CD4-positive, alpha-beta T cell treated with Interleukin-17A for 1 hour (primary cell): ENCODE measurements around the gene PNPLA2.

Source experiments
- DNase-seq: peaks from one replicate; pipeline ENCODE4 v3.0.0-alpha.2; 2020

Gene PNPLA2

DNA sequence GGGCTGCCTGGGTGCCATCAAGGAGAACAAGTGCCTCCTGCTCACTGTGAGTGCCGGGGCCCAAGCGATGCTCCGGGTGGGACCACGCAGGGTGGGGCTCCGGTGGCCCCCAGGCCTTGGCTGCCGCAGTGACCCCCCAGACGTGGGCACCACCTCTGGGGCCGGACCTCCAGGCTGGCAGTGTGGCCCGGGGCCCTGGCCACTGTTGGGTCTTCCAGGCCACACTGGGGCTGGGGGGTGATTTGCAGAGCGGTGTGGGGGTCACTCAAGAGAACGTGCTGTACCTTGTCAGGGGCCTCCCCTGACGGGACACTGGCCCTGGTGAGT, 43.9 kb downstream of the PNPLA2 start:
- DNase-seq: no peak

DNA sequence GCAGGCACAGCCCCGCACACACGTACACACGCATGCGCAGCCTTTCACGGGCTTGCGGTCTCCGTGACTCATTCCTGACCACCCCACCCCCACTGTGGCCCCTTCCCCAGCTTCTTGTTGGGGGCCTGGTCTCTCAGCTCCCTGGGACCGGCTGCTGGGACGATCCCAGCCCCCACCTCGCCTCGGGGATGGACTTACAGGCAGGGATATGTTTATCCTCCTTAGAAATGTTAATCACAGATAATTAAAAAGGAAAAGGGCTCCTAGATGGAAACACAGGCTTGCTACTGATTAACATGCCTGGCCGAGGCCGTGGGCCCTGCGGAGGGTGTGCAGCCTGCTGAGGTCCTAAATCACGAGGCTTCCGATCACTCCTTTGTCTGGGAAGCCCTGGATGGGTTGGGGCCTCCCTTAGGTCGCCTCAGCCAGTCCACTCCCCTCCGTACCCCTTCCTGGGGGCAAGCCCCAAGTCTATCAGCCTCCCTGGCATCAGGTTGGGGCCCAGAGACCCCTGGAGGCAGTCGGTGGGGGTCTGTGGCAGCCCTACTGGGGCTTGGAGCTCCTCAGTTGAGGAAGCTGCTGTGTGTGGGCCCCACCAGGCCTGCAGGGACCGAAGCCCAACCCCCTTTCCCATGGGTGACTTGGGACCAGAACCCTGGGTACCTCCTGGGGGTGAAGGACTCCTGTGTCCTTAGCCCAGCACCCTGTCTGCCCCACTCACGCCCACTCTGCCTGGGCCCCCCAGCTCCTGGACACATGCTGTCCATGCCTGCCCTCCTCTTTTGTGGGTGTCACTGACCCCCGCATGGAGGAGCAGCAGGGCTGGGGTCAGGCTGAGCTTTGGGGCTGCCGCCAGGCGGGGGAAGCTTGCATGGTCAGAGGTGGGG, 44.6 kb downstream of the PNPLA2 start:
- DNase-seq: no peak

DNA sequence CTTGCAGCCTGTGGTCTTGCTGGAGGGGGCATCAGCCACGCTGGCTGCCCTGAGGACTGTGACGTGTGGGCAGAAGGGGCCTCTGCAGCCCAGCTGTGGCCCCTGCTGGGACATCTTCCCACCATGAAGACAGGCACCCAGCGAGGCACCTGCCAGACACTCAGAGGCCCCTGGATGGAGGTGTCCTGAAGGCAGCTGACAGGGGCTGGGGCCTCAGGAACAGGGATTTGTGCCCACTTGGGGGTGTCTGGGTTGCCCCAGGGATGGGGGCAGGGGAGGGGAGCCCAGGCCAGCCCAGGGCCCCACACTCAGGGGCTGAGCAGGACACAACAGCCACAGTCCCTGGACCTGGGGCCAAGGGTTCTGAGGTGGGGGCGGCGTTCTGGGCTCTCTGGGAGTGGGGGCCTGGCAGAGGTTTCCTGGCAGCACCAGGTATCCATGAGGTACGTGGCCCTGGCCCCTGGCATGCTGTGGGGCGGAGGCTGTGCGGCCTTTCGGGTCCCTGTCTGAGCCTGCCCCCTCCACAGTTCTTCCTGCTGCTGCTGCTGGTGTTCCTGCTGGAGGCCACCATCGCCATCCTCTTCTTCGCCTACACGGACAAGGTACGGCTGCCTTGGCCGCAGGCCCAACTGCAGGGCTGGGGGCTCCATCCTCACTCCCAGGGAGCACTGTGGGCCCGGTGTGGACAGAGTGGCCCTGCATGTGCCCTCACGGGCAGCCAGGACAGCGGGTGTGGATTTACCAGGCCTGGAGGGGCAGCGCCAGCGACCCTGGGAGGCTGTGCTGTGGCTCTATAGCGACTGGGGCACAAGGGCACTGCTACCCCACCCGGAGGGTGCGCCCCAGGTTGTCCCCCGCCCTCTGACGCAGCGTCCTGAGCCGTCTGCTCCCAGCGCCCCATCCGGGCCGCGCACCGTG, 45.5 kb downstream of the PNPLA2 start:
- no peak for DNase-seq

DNA sequence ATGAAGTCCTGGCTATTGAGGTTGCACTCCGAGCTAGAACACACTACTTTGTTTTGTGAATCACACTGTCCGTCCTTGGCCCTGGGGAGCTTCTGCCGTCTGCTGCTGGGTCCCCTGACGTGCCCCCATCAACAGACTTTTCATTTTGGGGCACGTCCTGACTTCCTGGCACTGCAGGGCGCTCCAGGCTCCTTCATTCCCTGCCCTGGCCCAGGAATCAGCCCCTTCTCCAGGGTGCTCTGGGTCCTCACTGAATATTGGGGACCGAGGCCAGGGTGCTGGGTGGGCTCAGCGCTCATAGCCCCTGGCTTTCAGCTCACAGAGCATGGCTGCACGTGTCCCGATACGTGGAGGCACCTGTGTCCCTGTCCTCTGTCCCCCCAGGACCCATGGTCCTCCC, 46.2 kb downstream of the PNPLA2 start:
- DNase-seq: no peak

DNA sequence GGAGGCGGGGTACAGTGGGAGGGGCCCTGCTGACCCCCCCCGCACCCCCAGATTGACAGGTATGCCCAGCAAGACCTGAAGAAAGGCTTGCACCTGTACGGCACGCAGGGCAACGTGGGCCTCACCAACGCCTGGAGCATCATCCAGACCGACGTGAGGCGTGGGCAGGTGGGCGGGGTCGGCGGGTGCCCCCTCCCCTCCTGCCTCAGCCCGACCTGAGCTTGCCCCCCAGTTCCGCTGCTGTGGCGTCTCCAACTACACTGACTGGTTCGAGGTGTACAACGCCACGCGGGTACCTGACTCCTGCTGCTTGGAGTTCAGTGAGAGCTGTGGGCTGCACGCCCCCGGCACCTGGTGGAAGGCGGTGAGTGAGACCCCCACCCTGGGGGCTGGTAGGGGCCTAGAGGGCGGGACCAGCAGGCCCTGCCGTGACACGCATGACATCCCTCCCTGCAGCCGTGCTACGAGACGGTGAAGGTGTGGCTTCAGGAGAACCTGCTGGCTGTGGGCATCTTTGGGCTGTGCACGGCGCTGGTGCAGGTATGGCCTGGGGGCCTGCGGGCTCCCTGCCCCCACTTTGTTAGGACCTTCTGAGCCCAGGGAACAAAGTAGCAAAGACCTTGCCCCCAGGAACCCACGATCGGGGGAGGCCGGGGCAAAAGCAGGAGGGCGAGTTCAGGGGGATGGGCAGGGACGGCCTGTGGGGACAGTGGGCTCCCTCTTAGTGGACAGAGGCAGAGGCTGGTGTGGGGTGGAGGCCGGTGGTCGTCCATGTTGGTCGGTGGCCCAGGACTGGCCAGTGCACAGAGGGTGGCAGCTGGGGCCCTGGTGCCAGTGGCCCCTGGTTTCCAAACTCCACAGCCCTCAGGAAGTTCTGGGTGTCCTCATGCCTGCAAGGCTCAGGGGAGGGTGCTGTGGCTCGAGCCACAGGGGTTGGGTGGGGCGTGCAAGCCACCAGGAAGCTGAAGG, 47.0 kb downstream of the PNPLA2 start:
- DNase-seq: no peak

DNA sequence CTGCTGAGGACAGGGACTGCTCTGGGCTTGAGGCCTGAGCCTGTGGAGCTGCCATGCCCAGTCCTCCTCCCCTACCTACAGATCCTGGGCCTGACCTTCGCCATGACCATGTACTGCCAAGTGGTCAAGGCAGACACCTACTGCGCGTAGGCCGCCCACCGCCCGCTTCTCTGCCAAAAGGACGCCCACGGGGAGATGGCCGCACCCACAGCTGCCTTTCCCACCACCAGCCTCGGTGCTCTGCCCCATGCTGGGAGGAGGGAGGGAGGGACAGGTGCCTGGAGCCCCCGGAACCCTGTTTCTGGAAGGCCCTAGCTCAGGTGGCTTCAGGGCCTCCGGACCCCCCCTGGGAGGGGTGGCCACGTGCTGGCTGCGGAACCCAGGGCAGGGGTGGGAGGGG, 47.8 kb downstream of the PNPLA2 start:
- DNase-seq: no peak

DNA sequence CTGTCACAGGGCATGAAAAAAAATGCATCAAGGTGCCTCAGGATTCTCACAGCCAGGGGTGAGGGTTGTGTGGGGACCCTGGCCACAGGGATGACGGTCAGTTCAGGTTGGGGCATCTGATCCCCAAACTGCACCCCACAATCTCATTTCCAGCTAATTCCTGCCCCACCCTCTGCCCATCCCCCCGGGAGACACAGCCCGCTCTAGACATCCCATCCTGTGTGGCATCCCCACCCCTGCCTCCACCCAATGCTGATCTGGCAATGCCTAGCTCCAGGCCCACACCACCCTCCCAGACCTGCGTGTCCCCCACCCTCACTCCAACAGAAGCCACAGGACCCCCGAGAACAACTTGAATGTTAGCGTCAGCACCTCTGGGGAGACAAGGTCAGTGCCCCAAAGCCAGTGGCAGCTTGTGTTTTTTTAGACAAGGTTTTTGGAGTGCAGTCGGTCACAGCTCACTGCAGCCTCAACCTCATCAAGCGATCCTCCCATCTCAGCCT, 49.2 kb downstream of the PNPLA2 start:
- DNase-seq: no peak

DNA sequence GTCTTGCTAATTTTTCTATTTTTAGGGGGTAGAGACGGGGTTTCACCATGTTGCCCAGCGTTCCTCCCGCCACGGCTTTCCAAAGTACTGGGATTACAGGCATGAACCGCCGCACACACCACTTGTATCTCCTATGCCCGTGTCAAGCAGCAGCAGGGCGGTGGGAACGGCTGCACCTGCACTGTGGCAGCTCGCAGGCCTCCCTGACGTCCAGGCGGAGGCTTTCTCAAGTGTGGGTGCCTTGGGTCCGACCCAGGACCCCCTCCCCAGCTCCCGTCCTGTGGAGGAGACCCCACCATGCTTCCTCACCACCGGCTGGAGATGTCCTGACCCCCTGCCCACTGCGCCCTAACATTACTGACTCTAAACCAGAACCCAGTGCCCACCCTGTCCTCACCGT, 49.7 kb downstream of the PNPLA2 start:
- no peak for DNase-seq

DNA sequence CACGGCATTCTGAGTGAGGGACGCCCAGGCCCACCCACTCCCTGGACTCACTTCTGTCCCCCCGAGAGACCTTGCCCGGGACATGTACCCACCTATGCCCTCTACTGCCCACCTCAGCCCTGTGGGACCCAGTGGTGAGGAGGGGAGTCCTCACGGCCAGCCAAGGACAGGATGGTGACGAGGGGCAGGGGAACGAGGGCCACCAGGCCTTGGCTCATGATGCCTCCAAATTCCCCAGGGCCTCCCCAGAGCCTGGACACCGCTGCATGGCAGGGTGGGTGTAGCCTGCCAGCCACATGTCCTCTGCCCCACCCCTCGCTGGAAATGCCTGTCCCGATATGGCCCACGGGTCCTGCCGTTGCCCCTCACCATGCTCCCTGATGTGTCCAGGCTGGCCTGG, 50.1 kb downstream of the PNPLA2 start:
- DNase-seq: no peak

DNA sequence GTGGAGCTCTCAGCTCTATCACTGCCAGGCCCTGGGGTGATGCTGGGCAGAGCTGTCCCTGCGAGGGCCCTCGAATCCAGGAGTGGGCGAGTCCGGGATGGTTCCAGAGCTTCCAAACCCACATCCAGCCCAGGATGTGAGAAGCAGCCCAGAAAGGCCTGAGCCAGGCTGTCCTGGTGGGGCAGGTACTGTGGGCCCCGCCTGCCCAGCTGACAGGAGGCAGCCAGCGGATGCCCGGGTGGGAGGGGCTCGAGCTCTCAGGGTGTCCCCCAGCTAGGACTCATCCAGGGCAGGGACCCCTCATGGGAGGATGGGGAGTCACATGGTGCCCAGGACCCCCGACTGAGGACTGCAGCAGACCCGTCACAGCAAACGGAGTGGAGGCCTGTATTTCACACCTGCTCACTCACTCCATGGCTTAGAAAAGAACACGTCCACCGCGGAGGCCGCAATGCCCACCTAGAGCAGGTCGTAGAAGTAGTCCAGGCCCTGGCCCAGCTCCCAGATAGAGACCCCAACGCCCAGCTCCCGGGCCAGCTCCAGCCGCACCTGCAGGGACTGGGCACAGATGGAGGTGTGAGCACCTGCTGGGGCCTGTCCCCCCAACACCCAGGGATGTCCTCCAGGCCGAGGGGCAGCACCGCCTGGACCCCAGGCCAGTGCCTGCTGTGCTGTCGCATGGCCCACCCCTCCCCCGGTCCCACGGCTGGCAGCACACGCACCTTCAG, 50.8 kb downstream of the PNPLA2 start:
- DNase-seq: no peak

DNA sequence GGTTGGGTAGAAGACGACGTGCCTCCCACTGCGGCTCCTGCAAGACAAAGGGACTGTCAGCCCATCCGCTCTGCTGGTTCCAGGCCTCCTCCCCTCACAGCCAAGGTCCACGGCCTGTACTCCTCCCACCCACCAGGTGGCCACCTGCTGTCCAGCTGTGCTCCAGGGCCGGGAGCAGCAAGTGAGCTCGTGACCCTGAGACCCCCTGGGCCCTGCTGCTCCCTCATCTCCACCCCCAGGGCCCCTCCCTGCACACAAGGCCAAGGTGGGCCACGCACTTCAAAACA, 51.4 kb downstream of the PNPLA2 start:
- DNase-seq: no peak

DNA sequence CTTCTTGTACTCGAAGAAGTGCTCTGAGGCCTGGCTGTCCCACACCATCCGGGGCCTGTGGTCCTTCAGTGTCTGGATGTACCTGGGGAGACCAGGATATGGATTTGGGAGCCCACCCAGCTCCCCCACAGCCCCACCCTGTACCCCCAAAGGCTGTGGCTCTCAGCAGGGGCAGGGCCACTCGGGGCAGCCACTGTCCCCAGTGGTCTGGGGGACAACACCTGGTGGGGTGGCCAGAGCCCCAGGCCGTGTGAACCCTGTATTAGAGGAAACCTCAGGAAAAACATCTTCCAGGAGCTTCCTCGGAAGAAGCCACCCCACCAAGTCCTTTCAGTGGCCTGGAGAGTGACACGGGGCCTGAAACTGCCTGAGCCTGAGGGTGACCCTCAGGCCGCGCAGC, 51.7 kb downstream of the PNPLA2 start:
- DNase-seq: no peak

DNA sequence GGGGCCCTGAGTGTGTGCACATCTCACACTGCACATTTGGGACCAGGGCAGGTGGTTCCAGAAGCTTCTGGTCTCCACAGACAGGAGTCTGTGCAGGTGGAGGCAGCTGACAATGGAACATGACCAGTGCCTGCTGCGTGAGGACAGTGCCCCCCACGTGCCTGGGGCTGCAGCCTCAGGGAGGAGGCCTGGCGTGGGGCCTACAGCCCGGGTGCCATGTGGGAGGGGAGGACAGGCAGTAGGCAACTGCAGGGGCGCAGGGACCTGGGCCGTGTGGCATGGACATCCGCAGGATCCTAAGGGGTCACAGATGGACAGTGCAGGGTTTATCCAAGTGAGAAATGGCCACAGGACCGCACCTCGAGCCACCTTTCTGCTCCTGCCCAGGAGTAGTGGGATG, 52.8 kb downstream of the PNPLA2 start:
- no peak for DNase-seq

DNA sequence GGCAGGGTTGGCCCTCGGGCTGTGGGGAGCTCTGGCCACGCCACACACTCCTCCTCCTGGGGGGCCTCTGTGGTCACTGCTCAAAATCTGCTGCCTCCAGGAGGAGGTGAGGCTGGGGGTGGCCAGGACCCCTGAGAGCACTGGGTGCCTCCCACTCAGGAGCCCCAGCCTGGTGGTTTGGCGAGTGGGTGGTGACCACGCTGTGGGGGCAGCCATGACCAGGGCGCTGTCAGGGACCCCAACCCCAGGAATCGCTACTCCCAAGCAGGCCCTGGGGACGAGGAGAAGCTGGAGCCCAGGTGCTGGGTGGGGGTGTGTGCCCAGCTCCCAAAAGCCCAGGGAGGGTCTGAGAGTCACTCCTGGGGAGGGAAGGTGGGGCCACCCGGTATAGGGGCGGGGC, 54.1 kb downstream of the PNPLA2 start:
- no peak for DNase-seq

DNA sequence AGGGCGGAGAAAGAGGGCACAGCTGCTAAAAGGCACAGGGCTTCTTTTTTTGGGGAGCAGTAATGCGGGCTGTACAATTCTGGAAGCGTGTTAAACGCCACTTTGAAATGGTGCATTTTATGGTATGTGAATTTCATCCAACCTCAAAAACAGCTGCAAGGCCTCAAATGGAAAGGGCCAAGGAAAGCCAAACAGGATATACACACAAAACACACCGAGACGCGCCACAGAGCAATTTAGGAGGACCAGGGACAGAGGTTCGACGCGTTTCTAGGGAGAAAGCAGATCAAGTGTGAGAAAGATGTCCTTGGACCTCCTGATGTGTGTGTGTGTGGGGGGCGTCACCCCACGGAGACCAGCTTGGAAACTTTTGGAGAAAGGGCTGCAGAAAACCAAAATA, 55.0 kb downstream of the PNPLA2 start:
- DNase-seq: no peak
